Immature natural killer cell (primary cell): ENCODE results near the gene ARFIP1. TPM values are rescaled to one million over a fixed set of nuclear protein-coding genes. Genes with fewer than 3 reads are reported as not detected.
"Not testable (repeated sequence)": the region's sequence is repeated elsewhere in the genome, so short reads cannot be mapped to it uniquely, and the experiment has no call there.

Experiments used
- DNase-seq, 3 donors: peaks; one replicate each; pipeline ENCODE4 v3.0.0; 2022; ENCODE audit warnings: mixed read lengths in 1 of 3
- H3K27ac Mint-ChIP-seq, 6 donors: one replicate each; pipeline ENCODE4 v1.8.0; 2020; ENCODE audit warnings: mixed read lengths in 6 of 6, mild to moderate bottlenecking in 5 of 6, inconsistent platforms in 4 of 6, moderate library complexity in 3 of 6
- H3K27me3 Mint-ChIP-seq, 3 donors: one replicate each; pipeline ENCODE4 v1.8.0; 2020 to 2021; ENCODE audit warnings: low read depth in 3 of 3, mild to moderate bottlenecking in 3 of 3, mixed read lengths in 3 of 3, moderate library complexity in 3 of 3, inconsistent platforms in 1 of 3
- H3K36me3 Mint-ChIP-seq, 3 donors: one replicate each; pipeline ENCODE4 v1.8.0; 2020; ENCODE audit warnings: mixed read lengths in 3 of 3, inconsistent platforms in 2 of 3, mild to moderate bottlenecking in 2 of 3
- H3K4me1 Mint-ChIP-seq, 2 donors: one replicate each; pipeline ENCODE4 v1.8.0; 2020; ENCODE audit warnings: inconsistent platforms in 2 of 2, mild to moderate bottlenecking in 2 of 2, mixed read lengths in 2 of 2, moderate library complexity in 1 of 2
- H3K4me3 Mint-ChIP-seq, 5 donors: one replicate each; pipeline ENCODE4 v1.8.0; 2020; ENCODE audit warnings: mild to moderate bottlenecking in 5 of 5, mixed read lengths in 5 of 5, inconsistent platforms in 3 of 5, moderate library complexity in 3 of 5
- H3K9me3 Mint-ChIP-seq, 6 donors: one replicate each; pipeline ENCODE4 v1.8.0; 2020; ENCODE audit warnings: mild to moderate bottlenecking in 6 of 6, mixed read lengths in 6 of 6, inconsistent platforms in 4 of 6, moderate library complexity in 3 of 6
- polyA plus RNA-seq, 3 donors: library from polyadenylated mRNA; unstranded; fragments of 300-500 nt; fragmentation: Illumina TruSeq; gene quantifications; one replicate each; pipeline ENCODE4 v1.2.3, GENCODE V29; 2021

Gene ARFIP1
- polyA plus RNA-seq, 3 donors from 2014 or later, result 23.2 to 31.0 (median 25.6) TPM

DNA sequence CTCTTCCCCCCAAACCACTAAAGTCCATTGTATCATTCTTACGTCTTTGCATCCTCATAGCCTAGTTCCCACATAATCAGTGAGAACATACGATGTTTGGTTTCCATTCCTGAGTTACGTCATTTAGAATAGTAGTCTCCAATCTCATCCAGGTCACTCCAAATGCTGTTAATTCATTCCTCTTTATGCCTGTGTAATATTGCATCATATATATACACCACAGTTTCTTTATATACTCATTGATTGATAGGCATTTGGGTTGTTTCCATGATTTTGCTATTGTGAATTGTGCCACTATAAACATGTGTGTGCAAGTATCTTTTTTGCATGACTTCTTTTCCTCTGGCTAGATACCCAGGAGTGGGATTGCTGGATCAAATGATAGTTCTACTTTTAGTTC is 57.2 kb downstream of the ARFIP1 start:
- H3K4me3 Mint-ChIP-seq, result no peak overlapping the region
- H3K36me3 Mint-ChIP-seq, result peaks cover 31 to 37% (median 31%) of the 10 kb centered on the region in 3 donors
- H3K27ac Mint-ChIP-seq, result no peak overlapping the region
- DNase-seq, result no peak
- no peaks in the 10 kb centered on the region for H3K9me3 Mint-ChIP-seq
- peaks cover 0 to 2% (median 0%) of the 10 kb centered on the region in 3 donors for H3K27me3 Mint-ChIP-seq
- H3K4me1 Mint-ChIP-seq, result peaks cover 33 to 43% of the 10 kb centered on the region in 2 donors

DNA sequence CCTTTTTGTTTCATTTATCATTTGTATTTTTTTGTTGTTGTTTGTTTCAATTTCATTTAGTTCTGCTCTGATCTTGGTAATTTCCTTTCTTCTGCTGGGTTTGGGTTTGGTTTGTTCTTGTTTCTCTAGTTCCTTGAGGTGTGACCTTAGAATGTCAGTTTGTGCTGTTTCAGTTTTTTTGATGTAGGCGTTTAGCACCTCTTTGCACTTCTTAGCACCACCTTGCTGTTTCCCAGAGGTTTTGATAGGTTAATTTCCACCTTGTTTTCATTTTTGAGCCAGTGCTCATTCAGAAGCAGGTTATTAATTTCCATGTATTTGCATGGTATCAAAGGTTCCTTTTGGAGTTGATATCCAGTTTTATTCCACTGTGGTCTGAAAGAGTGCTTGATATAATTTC is 60.0 kb downstream of the ARFIP1 start:
- H3K27me3 Mint-ChIP-seq, H3K9me3 Mint-ChIP-seq: not testable (repeated sequence)
- peak; percentile 6 to 15 (median 15) for DNase-seq
- H3K4me3 Mint-ChIP-seq, result peak overlapping the region; percentile 38 to 76 (median 65)
- peaks cover 23 to 31% (median 24%) of the 10 kb centered on the region in 3 donors for H3K36me3 Mint-ChIP-seq
- H3K4me1 Mint-ChIP-seq, result peaks cover 33 to 43% of the 10 kb centered on the region in 2 donors
- H3K27ac Mint-ChIP-seq, result peak overlapping the region; percentile 75 to 89 (median 80)

DNA sequence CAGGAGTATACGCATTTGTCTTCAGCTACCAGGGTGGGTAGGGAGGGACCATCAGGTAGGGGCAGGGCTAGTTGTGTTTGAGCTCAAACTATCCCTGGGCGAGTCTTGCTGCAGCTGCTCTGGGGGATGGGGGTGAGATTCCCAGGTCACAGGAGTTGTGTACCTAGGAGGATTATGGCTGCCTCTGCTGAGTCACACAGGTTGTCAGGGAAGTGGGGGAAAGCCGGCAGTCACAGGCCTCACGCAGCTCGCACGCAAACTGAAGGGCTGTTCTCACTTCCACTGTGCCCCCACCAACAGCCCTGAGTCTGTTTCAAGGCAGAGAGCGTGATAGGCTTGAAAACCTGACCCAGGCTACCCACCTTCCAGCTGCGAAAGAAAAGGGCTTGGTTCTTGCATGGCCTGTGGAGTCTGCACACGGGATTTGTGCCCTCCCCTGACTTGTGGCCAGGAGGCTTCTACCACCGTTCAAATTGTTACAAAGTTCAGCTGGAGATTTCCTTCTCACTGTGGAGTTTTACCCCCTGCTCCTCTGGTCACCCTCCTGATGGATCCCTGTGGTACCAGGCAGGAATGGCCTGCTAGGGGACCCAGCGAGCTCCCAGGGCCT is 63.8 kb downstream of the ARFIP1 start:
- no peak for DNase-seq
- H3K27me3 Mint-ChIP-seq, result peaks cover 0 to 2% (median 0%) of the 10 kb centered on the region in 3 donors
- H3K9me3 Mint-ChIP-seq, result peaks cover 0 to 4% (median 0%) of the 10 kb centered on the region in 6 donors
- peaks cover 10 to 17% (median 15%) of the 10 kb centered on the region in 3 donors for H3K36me3 Mint-ChIP-seq
- H3K4me1 Mint-ChIP-seq, result peaks cover 25 to 33% of the 10 kb centered on the region in 2 donors
- no peak overlapping the region for H3K27ac Mint-ChIP-seq
- no peak overlapping the region for H3K4me3 Mint-ChIP-seq

DNA sequence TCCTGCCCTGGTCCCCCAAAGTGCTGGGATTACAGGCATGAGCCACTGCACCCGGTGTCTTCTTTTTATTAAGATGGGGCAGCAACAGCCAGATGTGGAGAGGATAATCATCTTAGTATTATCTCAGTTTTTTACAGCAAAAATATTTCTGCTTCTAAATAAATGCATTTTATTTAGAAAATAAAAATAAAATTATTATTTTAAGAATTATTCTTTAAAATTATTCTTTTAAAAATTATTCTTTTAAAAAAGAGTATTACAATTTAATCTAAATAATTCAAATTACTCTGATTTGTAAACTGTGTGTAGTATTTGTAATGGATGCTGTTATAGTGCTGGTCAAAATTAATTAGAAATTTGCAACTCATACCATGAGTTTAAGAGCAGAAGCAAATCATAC is 67.6 kb downstream of the ARFIP1 start:
- H3K4me1 Mint-ChIP-seq, result peaks cover 22 to 29% of the 10 kb centered on the region in 2 donors
- H3K27me3 Mint-ChIP-seq, result no peaks in the 10 kb centered on the region
- H3K4me3 Mint-ChIP-seq, result no peak overlapping the region

DNA sequence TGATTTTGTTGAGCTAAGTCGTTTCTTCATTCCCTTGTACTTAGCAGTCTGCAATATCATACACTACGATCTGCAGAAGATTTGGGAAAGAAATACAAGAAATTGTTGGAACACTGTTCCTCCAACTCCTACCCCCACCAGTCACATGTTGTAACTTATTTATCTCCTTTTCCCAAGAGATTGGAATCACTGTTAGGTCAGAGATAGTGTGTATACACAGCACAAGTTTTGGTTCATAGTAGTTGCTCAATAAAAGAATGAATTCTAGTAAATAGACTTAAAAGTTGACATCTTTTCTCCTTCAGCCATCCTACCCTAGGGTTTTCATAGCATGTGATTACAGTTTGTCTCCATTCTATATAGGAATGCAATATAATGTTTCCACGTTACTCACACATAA is 68.8 kb downstream of the ARFIP1 start:
- H3K4me3 Mint-ChIP-seq, result no peak overlapping the region
- peaks cover 7 to 10% (median 9%) of the 10 kb centered on the region in 6 donors for H3K9me3 Mint-ChIP-seq
- peaks cover 9 to 13% (median 10%) of the 10 kb centered on the region in 3 donors for H3K36me3 Mint-ChIP-seq
- DNase-seq, result no peak
- no peak overlapping the region for H3K27ac Mint-ChIP-seq
- H3K4me1 Mint-ChIP-seq, result peaks cover 22 to 29% of the 10 kb centered on the region in 2 donors
- no peaks in the 10 kb centered on the region for H3K27me3 Mint-ChIP-seq

More for the DNA sequence above, 67.6 kb downstream of the ARFIP1 start:
- no peak for DNase-seq
- H3K9me3 Mint-ChIP-seq, result no peaks in the 10 kb centered on the region
- no peak overlapping the region for H3K27ac Mint-ChIP-seq
- H3K36me3 Mint-ChIP-seq, result peaks cover 4 to 11% (median 6%) of the 10 kb centered on the region in 3 donors

DNA sequence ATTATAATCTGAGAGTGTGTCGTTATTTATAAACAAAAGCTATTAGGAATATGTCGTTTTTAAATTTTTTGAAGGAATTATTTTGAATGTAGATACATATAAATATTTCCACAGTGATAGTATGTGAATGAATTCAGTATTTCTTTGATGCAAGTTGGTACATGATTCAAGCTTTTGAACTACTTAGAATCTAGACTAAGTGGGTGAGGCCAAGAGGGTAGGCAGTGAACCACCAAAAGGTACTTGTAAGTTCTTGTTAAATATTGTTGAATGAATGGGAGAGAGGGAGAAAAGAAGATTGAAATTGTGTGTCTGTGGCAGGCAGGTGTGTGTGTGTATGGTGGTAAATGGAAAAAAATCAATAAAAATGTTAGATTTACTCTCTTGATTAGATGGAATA is 69.6 kb downstream of the ARFIP1 start:
- Mint-ChIP-seq H3K4me3 (no peak overlapping the region), H3K36me3 (peaks cover 14 to 17% (median 14%) of the 10 kb centered on the region in 3 donors), H3K9me3 (peaks cover 9 to 19% (median 17%) of the 10 kb centered on the region in 6 donors), H3K4me1 (peaks cover 22 to 29% of the 10 kb centered on the region in 2 donors), H3K27me3 (peaks cover 0 to 1% (median 0%) of the 10 kb centered on the region in 3 donors), H3K27ac (no peak overlapping the region)
- no peak for DNase-seq

DNA sequence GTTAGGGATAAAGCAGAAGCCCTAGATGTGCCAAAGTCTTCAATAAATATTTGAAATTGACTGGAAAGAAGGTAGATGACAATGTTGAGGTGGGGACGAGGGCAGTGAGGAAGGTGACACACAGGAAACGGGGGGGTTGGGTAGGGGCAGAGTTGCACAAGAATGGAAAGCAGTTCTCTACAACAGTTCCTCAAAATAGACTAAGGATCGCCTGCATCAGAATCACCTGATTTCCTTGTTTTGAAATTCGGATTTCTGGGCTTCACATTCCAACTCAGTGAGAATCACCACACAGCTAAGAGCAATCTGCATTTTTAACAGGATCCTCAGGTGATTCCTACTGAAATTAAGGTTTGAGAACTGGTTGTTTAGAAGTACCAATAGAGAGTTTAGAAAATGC is 70.6 kb downstream of the ARFIP1 start:
- Mint-ChIP-seq H3K27ac (peak overlapping the region in 1 of 6 donors; percentile 42), H3K4me3 (peak overlapping the region in 3 of 5 donors; percentile 24 to 55 (median 45)), H3K9me3 (peaks cover 9 to 22% (median 20%) of the 10 kb centered on the region in 6 donors), H3K36me3 (peaks cover 16 to 20% (median 16%) of the 10 kb centered on the region in 3 donors), H3K4me1 (peaks cover 22 to 29% of the 10 kb centered on the region in 2 donors), H3K27me3 (peaks cover 0 to 1% (median 0%) of the 10 kb centered on the region in 3 donors)
- DNase-seq, result no peak

DNA sequence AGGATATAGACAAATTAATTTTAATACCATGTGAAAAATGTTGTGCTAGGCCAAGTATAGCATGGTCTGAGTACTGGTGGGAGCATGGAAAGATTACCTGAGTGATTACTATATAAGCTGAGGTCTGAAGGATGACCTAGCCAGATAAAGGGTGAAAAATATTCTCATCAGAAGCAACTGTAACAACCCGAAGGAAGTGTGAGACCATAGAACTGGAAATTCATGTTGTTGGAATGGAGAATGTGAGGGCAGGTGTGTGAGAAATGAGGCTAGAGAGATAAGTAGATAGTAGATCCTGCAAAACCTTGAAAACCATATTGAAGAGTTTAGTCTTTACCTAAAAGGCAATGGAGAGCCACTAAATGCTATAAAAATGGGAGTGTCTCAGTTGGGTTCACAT is 71.5 kb downstream of the ARFIP1 start:
- Mint-ChIP-seq H3K4me3 (no peak overlapping the region), H3K27me3 (peaks cover 0 to 1% (median 0%) of the 10 kb centered on the region in 3 donors), H3K4me1 (peaks cover 22 to 29% of the 10 kb centered on the region in 2 donors), H3K27ac (no peak overlapping the region), H3K36me3 (peaks cover 16 to 20% (median 20%) of the 10 kb centered on the region in 3 donors), H3K9me3 (peaks cover 9 to 22% (median 20%) of the 10 kb centered on the region in 6 donors)
- DNase-seq, result no peak

DNA sequence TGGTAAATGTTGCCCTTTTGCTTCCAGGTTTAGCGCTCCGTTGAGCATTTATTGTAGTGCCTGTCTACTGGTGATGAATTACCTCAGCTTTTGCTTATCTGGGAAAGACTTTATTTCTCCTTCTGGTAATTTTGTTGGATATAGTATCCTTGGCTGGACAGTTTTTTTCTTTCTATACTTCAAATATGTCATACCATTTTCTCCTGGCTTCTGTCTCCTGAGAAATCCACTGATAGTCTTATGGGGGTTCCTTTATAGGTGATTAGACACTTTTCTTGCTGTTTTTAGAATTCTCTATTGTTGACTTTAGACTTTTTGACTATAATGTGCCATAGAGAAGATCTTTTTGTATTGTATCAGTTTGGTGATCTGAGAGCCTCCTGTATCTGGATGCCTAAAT is 73.5 kb downstream of the ARFIP1 start:
- Mint-ChIP-seq H3K36me3 (peaks cover 16 to 20% (median 20%) of the 10 kb centered on the region in 3 donors), H3K4me1 (peaks cover 21 to 24% of the 10 kb centered on the region in 2 donors), H3K9me3 (peaks cover 9 to 22% (median 20%) of the 10 kb centered on the region in 6 donors), H3K27me3 (peaks cover 0 to 1% (median 1%) of the 10 kb centered on the region in 3 donors), H3K4me3 (no peak overlapping the region), H3K27ac (no peak overlapping the region)
- DNase-seq, result no peak

DNA sequence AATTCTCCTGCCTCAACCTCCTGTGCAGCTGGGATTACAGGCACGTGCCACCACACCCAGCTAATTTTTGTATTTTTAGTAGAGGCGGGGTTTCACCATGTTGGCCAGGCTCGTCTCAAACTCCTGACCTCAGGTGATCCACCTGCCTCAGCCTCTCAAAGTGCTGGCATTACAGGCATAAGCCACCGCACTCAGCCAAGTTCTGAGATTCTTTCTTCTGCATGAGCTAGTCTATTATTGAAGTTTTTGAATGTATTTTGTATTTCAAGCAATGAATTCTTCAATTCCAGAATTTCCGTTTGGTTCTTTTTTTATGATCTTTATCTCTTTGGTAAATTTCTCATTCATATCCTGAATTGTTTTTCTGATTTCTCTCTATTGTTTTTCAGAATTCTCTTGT is 74.3 kb downstream of the ARFIP1 start:
- Mint-ChIP-seq H3K4me1 (peaks cover 21 to 24% of the 10 kb centered on the region in 2 donors), H3K9me3 (peaks cover 9 to 22% (median 20%) of the 10 kb centered on the region in 6 donors), H3K36me3 (peaks cover 16 to 20% (median 20%) of the 10 kb centered on the region in 3 donors)
- not testable (repeated sequence) for H3K27ac Mint-ChIP-seq, H3K4me3 Mint-ChIP-seq, DNase-seq, H3K27me3 Mint-ChIP-seq

DNA sequence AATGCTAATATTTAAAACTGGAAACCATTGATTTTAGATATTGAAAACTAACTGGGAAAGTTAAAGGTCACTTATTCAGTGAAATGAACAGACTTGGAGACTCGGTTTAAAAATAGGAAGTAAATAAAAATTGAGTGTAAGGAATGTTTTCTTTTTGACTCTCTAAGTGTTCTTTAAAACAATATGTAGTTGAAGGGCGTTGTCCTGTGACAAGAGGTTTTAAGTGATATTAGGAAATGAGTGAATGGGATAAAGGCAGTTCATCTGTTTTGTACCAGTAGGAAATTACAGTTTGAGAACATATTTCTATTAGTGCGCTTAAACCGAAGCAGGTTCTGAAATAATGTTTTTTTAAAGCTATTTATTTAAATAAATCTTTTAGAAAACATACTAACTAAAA is 77.2 kb downstream of the ARFIP1 start:
- DNase-seq, result no peak
- Mint-ChIP-seq H3K4me3 (no peak overlapping the region), H3K4me1 (no peaks in the 10 kb centered on the region), H3K27ac (no peak overlapping the region), H3K27me3 (peaks cover 0 to 2% (median 1%) of the 10 kb centered on the region in 3 donors), H3K9me3 (peaks cover 9 to 22% (median 20%) of the 10 kb centered on the region in 6 donors), H3K36me3 (peaks cover 15 to 20% (median 16%) of the 10 kb centered on the region in 3 donors)

DNA sequence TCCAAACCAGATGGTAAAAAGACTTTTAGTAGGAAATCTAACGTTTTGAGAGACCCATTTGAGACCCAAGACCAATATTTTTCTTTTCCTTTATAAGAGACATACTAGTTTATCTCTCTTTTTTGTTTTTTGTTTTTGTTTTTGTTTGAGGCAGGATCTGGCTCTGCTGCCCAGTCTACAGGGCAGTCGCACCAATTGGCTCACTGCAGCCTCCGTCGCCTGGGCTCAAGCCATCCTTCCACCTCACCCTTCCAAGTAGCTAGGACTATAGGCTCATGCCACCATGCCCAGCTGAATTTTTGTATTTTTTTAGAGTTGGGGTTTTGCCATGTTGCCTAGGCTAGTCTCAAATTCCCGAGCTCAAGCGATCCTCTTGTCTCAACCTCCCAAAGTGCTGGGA is 79.2 kb downstream of the ARFIP1 start:
- peaks cover 0 to 2% (median under 1%) of the 10 kb centered on the region in 3 donors for H3K27me3 Mint-ChIP-seq
- no peaks in the 10 kb centered on the region for H3K4me1 Mint-ChIP-seq
- peaks cover 0 to 8% (median 7%) of the 10 kb centered on the region in 6 donors for H3K9me3 Mint-ChIP-seq
- H3K4me3 Mint-ChIP-seq, result no peak overlapping the region
- no peak overlapping the region for H3K27ac Mint-ChIP-seq
- H3K36me3 Mint-ChIP-seq, result peaks cover 5 to 9% (median 7%) of the 10 kb centered on the region in 3 donors
- no peak for DNase-seq

DNA sequence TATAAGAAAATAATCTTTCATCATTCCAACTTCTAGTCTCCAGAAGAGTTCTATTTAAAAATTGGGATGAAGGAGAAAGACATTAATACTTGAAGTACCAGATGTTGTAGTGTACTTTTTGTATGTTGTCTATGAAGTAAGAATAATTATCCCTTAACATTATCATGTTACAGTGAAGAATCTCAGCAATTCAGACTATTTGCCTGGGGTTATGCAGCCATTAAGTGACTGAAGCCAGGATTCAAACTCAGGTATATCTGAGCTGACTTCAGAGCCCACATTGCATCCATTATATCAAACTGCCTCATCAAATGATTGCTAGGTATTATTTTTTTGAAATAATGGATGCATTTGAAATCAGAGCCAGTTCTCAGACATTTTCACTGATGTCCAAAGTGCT is 80.3 kb downstream of the ARFIP1 start:
- Mint-ChIP-seq H3K4me3 (no peak overlapping the region), H3K9me3 (no peaks in the 10 kb centered on the region), H3K27ac (no peak overlapping the region), H3K27me3 (peaks cover 0 to 2% (median 0%) of the 10 kb centered on the region in 3 donors), H3K4me1 (no peaks in the 10 kb centered on the region), H3K36me3 (peaks cover 4 to 6% (median 4%) of the 10 kb centered on the region in 3 donors)
- DNase-seq, result no peak

DNA sequence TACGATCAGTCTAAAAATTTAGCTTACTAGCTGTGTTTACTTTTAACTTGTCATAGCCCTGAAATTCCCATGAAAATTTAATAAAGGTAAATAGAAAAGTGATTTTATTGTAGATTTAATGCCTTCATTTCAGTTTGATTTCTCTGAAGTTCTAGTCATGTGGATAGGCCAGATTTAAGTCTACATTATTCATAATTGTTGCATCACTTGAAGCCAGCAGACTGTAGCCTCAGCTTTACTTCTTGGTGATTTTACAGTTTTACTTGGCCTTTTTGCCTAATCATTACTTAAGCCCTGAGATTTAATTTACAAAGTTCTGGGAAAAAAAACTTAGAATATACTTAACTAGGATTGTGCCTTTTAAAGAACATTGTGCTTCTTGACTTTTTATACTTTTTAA is 82.9 kb downstream of the ARFIP1 start:
- DNase-seq, result no peak
- Mint-ChIP-seq H3K4me3 (no peak overlapping the region), H3K27ac (no peak overlapping the region), H3K9me3 (no peaks in the 10 kb centered on the region), H3K4me1 (no peaks in the 10 kb centered on the region), H3K27me3 (peaks cover 0 to 2% (median 1%) of the 10 kb centered on the region in 3 donors), H3K36me3 (peaks cover 0 to 7% (median 6%) of the 10 kb centered on the region in 3 donors)
